Uterus (tissue), 4 donors: ENCODE measurements around the gene ZNF146. TPM values are rescaled to one million over a fixed set of nuclear protein-coding genes. Genes with fewer than 3 reads are reported as not detected.
"Not testable (repeated sequence)": the region's sequence is repeated elsewhere in the genome, so short reads cannot be mapped to it uniquely, and the experiment has no call there.

ENCODE experiments used
- DNase-seq, 2 donors: peaks; one replicate each; pipeline ENCODE4 v3.0.0-alpha.2; 2019 to 2020
- H3K27ac ChIP-seq, 2 donors: fragments of 200-600 bp; sonication (generic); 1 replicate in 1 of 2; 2 replicates in 1 of 2; pipeline ENCODE4 v1.5.1; 2016 to 2018
- H3K27me3 ChIP-seq, 2 donors: fragments of 200-600 bp; sonication (generic); one replicate each; pipeline ENCODE4 v1.5.1; 2018 to 2019; ENCODE audit warnings: control low read depth in 1 of 2
- H3K36me3 ChIP-seq, 2 donors: fragments of 200-600 bp; sonication (generic); one replicate each; pipeline ENCODE4 v1.5.1; 2019; ENCODE audit warnings: control low read depth in 1 of 2
- H3K4me1 ChIP-seq, 2 donors: fragments of 200-600 bp; sonication (generic); one replicate each; pipeline ENCODE4 v1.5.1; 2018 to 2019; ENCODE audit warnings: control low read depth in 1 of 2
- H3K4me3 ChIP-seq, 2 donors: fragments of 200-600 bp; sonication (generic); 1 replicate in 1 of 2; 2 replicates in 1 of 2; pipeline ENCODE4 v1.5.1; 2018 to 2019; ENCODE audit warnings: mild to moderate bottlenecking in 1 of 2
- H3K9me3 ChIP-seq, 2 donors: fragments of 200-600 bp; sonication (generic); one replicate each; pipeline ENCODE4 v1.5.1; 2019; ENCODE audit warnings: control low read depth in 1 of 2
- POLR2A ChIP-seq, 2 donors: fragments of 450-650 bp; IDR thresholded peaks; one replicate each; pipeline ENCODE4 v1.6.1; 2016; ENCODE audit warnings: antibody characterized with exemption in 2 of 2, mild to moderate bottlenecking in 1 of 2, moderate library complexity in 1 of 2
- intact Hi-C: fragments of 100-400 bp; cut with DNase I; formaldehyde crosslinking; loops from one replicate; pipeline ENCODE4 v1.15.1; 2023; ENCODE audit warnings: low total_unique reads
- total RNA-seq, 4 donors: library from RNA; depleted of rRNA in 3 of 4; stranded (reverse); fragments of >200 nt in 3 of 4; gene quantifications; one replicate each; pipeline versions ENCODE4 v1.1.0 to v1.2.4, GENCODE V29; 2014 to 2023
- TF ChIP-seq, protein P1 (sequence below), 4 experiments: fragments of 200-600 bp in 2 of 4; fragments of 450-650 bp in 2 of 4; sonication (generic) in 2 of 4; IDR thresholded peaks; one replicate each; pipeline ENCODE4 v1.5.1; 2016 to 2019; ENCODE audit warnings: antibody characterized with exemption in 4 of 4, mild to moderate bottlenecking in 2 of 4, moderate library complexity in 1 of 4
- donor health status: DM: yes; HTN: yes; CAD: no.

Gene ZNF146
- total RNA-seq, 4 donors from 2014 or later = 54.7 to 238 (median 84.2) TPM

DNA sequence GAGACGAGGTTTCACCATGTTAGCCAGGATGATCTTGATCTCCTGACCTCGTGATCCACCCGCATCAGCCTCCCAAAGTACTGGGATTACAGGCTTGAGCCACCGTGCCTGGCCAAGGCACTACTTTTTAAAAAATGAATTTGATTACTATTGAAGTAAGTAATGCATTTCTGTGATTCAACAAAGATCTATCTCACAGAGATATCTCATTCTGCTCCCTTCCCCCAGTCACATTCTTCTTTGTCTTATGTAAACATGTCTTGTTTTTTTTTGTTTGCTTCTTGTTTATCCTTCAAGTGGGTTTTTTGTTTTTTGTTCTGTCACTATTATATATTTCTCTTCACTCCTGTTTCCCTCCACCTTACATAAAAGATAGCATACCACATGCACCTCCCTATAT lies 6.6 kb downstream of the ZNF146 start:
- no peak overlapping the region for H3K27ac ChIP-seq
- H3K27me3 ChIP-seq = no peaks in the 10 kb centered on the region
- peaks cover 0 to 7% of the 10 kb centered on the region in 2 donors for H3K4me1 ChIP-seq
- TF ChIP-seq, protein P1, sequence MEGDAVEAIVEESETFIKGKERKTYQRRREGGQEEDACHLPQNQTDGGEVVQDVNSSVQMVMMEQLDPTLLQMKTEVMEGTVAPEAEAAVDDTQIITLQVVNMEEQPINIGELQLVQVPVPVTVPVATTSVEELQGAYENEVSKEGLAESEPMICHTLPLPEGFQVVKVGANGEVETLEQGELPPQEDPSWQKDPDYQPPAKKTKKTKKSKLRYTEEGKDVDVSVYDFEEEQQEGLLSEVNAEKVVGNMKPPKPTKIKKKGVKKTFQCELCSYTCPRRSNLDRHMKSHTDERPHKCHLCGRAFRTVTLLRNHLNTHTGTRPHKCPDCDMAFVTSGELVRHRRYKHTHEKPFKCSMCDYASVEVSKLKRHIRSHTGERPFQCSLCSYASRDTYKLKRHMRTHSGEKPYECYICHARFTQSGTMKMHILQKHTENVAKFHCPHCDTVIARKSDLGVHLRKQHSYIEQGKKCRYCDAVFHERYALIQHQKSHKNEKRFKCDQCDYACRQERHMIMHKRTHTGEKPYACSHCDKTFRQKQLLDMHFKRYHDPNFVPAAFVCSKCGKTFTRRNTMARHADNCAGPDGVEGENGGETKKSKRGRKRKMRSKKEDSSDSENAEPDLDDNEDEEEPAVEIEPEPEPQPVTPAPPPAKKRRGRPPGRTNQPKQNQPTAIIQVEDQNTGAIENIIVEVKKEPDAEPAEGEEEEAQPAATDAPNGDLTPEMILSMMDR (IDR thresholded peaks at IDR 0.05) = no peak
- no peak for TF ChIP-seq POLR2A (IDR thresholded peaks at IDR 0.05)
- no peaks in the 10 kb centered on the region for H3K9me3 ChIP-seq
- H3K36me3 ChIP-seq = no peaks in the 10 kb centered on the region
- no peak overlapping the region for H3K4me3 ChIP-seq
- intact Hi-C loops = no loop called here
- no peak for DNase-seq

DNA sequence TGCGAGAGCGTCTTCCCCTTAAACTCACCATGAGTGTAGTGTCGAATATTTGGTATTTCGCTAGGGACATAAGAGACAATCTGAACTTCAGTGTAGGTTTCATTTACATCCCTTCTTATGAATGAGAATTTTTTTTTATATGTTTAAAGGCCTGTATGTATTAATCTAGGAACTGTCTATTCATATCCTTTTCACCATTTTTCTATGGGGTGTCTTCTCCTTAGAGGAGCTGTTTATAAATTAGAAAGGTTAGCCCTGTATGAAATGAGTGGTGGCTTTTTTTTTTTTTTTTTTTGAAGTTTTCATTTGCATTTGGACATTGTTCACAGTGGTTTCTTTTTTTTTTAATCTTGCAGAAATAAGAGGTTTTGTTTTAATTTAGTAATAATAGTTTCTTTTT lies 7.6 kb downstream of the ZNF146 start:
- no peaks in the 10 kb centered on the region for H3K9me3 ChIP-seq
- H3K27ac ChIP-seq = no peak overlapping the region
- TF ChIP-seq, protein P1 (IDR thresholded peaks at IDR 0.05) = no peak
- no peak for TF ChIP-seq POLR2A (IDR thresholded peaks at IDR 0.05)
- peaks cover 0 to 7% of the 10 kb centered on the region in 2 donors for H3K4me1 ChIP-seq
- no peaks in the 10 kb centered on the region for H3K27me3 ChIP-seq
- no peak for DNase-seq
- intact Hi-C loops = no loop called here
- H3K36me3 ChIP-seq = no peaks in the 10 kb centered on the region
- no peak overlapping the region for H3K4me3 ChIP-seq

DNA sequence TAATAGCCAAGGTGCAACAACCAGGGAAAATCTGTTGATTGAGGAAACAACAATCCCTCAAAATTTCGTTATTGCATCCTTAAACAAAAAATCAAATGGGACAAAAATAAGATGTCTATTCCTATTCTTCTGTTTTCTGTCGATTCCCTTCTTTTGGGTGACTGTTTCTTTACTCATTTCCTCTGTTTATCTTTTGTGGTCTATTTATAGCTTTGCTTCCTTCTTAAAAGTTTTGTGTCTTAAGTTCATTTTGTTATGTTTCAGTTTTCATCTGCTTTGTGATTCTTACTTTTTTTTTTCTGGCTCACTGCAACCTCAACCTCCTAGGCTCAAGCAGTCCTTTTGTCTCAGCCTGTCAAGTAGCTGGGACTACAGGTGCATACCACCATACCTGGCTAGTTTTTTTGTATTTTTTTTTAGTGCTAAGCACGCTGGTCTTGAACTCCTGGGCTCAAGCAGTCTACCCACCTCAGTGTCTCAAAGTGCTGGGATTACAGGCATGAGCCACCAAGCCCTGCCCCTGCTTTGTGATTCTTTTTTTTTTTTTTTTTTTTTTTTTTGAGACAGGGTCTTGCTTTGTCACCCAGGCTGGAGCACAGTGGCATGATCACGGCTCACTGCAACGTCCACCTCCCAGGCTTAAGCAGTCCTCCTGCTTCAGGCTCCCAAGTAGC lies 10.4 kb downstream of the ZNF146 start:
- TF ChIP-seq, protein P1 (IDR thresholded peaks at IDR 0.05) = no peak
- TF ChIP-seq POLR2A (IDR thresholded peaks at IDR 0.05) = no peak
- intact Hi-C loops = no loop called here
- Histone ChIP-seq H3K4me3 (no peak overlapping the region), H3K36me3 (no peaks in the 10 kb centered on the region), H3K27me3 (no peaks in the 10 kb centered on the region), H3K9me3 (no peaks in the 10 kb centered on the region), H3K27ac (no peak overlapping the region), H3K4me1 (no peaks in the 10 kb centered on the region)
- DNase-seq = no peak

DNA sequence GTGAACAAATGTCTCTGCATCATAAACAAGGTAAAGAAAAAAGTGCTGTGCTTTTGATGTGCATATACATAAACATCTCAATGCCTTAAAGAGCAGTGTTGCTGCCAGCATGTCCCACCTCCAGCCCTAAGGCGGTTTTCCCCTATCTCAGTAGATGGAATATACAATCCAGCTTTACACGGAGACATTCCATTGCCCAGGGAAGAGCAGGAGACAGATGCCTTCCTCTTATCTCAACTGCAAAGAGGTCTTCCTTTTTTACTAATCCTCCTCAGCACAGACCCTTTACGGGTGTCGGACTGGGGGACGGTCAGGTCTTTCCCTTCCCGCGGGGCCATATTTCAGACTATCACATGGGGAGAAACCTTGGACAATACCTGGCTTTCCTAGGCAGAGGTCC lies 18.7 kb downstream of the ZNF146 start:
- H3K36me3 ChIP-seq, H3K27ac ChIP-seq, DNase-seq, H3K27me3 ChIP-seq, H3K4me3 ChIP-seq, H3K4me1 ChIP-seq, intact Hi-C loops: not testable (repeated sequence)
- H3K9me3 ChIP-seq = peaks cover 0 to 25% of the 10 kb centered on the region in 2 donors

DNA sequence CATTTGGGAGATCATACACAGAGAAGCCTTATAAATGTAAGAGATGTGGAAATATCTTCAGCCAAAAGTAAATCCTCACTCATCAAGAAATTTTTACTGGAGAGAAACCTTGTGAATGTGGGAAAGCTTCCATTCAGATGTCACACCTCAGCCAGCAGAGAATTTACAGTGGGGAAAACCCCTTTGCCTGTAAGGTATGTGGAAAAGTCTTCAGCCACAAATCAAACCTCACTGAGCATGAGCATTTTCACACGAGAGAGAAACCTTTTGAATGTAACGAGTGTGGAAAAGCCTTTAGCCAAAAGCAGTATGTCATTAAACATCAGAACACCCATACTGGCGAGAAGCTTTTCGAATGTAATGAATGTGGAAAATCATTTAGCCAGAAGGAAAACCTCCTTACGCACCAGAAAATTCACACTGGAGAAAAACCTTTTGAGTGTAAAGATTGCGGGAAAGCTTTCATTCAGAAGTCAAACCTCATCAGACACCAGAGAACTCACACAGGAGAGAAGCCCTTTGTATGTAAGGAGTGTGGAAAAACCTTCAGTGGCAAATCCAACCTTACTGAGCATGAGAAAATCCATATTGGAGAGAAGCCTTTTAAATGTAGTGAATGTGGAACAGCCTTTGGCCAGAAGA lies 21.5 kb downstream of the ZNF146 start:
- Histone ChIP-seq H3K27me3 (no peaks in the 10 kb centered on the region), H3K36me3 (no peaks in the 10 kb centered on the region), H3K9me3 (peaks cover 0 to 25% of the 10 kb centered on the region in 2 donors), H3K4me1 (no peaks in the 10 kb centered on the region), H3K27ac (no peak overlapping the region), H3K4me3 (no peak overlapping the region)
- no peak for DNase-seq
- TF ChIP-seq, protein P1 (IDR thresholded peaks at IDR 0.05) = no peak
- TF ChIP-seq POLR2A (IDR thresholded peaks at IDR 0.05) = no peak
- intact Hi-C loops = no loop called here
